ENCODE results near the gene ZNF516.
A peak's percentile ranks its signal among the peaks of the same experiment; 100 is the strongest.

The ZNF516 gene

GRCh38 chr18:76507830-76508385 is 12.9 kb upstream of the ZNF516 start:
- DNase-seq = no peak

- no peak for DNase-seq
Observed at GRCh38 chr18:76506974-76507764, 12.1 kb upstream of the ZNF516 start.

- DNase-seq = no peak
Observed at GRCh38 chr18:76506395-76506794, 11.4 kb upstream of the ZNF516 start.

- no peak for DNase-seq
Observed at GRCh38 chr18:76505614-76506013, 10.6 kb upstream of the ZNF516 start.

GRCh38 chr18:76504749-76505148 is 9.7 kb upstream of the ZNF516 start:
- no peak for DNase-seq

- no peak for DNase-seq
Observed at GRCh38 chr18:76503649-76504386, 8.8 kb upstream of the ZNF516 start.

GRCh38 chr18:76502551-76502950 is 7.5 kb upstream of the ZNF516 start:
- DNase-seq = no peak

GRCh38 chr18:76499637-76500340 is 4.7 kb upstream of the ZNF516 start:
- DNase-seq = no peak

- DNase-seq = no peak
Observed at GRCh38 chr18:76499021-76499420, 4.0 kb upstream of the ZNF516 start.

GRCh38 chr18:76498064-76498463 is 3.0 kb upstream of the ZNF516 start:
- DNase-seq = no peak

- no peak for DNase-seq
Observed at GRCh38 chr18:76497021-76497420, 2.0 kb upstream of the ZNF516 start.

GRCh38 chr18:76496194-76496890 is 1.3 kb upstream of the ZNF516 start:
- DNase-seq = no peak

- DNase-seq = no peak
Observed at GRCh38 chr18:76495435-76496193, 572 bp upstream of the ZNF516 start.

GRCh38 chr18:76494231-76495005 is 624 bp downstream of the ZNF516 start:
- DNase-seq = no peak

- DNase-seq = no peak
Observed at GRCh38 chr18:76493213-76494161, 1.6 kb downstream of the ZNF516 start.

GRCh38 chr18:76492669-76493212 is 2.3 kb downstream of the ZNF516 start:
- peak; percentile 79 for DNase-seq

- no peak for DNase-seq
Observed at GRCh38 chr18:76491776-76492668, 3.0 kb downstream of the ZNF516 start.

- DNase-seq = no peak
Observed at GRCh38 chr18:76491473-76491775, 3.6 kb downstream of the ZNF516 start.

Measured in NCI-H1694 treated with DMSO at 0.1 percent for 48 hours (cell line).